Ovary (tissue), 3 donors: Measurements from ENCODE around the gene KIZ.

Experiments used
- EP300 ChIP-seq: sonication (generic); formaldehyde crosslinking; IDR thresholded peaks from one replicate; pipeline ENCODE4 v1.6.1; 2017; ENCODE audit warnings: antibody characterized with exemption
- POLR2A ChIP-seq: fragments of 450-650 bp; IDR thresholded peaks from one replicate; pipeline ENCODE4 v1.6.1; 2017; ENCODE audit warnings: antibody characterized with exemption, mild to moderate bottlenecking, moderate library complexity
- TF ChIP-seq, protein P1 (sequence below), 3 donors: fragments of 450-650 bp in 2 of 3; fragments of 200-600 bp in 1 of 3; IDR thresholded peaks; one replicate each; pipeline versions ENCODE4 v1.5.1 to v1.8.0; 2016 to 2022; ENCODE audit warnings: antibody characterized with exemption in 3 of 3, mild to moderate bottlenecking in 1 of 3
- donor health status: DM: no; HTN: no; CAD: no.

DNA sequence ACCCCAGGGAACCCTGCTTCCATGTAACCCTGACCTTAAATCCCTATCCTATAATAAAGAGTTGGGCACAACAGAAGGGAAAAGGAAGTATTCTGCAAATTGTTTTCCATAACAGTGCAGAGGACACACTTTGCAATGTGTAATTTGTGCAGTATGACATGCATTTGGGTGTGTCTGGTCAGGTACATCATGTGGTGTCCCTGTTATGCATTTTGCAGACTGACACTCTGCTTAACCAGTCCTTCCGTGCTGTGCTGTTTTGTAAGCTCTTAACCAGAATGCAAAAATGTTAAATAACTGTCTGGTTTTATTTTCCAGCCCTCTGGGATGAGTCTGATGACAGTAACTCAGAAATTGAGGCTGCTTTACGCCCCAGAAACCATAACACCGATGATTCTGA is 120.3 kb downstream of the KIZ start:
- TF ChIP-seq, protein P1, sequence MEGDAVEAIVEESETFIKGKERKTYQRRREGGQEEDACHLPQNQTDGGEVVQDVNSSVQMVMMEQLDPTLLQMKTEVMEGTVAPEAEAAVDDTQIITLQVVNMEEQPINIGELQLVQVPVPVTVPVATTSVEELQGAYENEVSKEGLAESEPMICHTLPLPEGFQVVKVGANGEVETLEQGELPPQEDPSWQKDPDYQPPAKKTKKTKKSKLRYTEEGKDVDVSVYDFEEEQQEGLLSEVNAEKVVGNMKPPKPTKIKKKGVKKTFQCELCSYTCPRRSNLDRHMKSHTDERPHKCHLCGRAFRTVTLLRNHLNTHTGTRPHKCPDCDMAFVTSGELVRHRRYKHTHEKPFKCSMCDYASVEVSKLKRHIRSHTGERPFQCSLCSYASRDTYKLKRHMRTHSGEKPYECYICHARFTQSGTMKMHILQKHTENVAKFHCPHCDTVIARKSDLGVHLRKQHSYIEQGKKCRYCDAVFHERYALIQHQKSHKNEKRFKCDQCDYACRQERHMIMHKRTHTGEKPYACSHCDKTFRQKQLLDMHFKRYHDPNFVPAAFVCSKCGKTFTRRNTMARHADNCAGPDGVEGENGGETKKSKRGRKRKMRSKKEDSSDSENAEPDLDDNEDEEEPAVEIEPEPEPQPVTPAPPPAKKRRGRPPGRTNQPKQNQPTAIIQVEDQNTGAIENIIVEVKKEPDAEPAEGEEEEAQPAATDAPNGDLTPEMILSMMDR (IDR thresholded peaks at IDR 0.05): no peak
- TF ChIP-seq POLR2A (no peak), EP300 (no peak)
